HepG2 (cell line): Measurements from ENCODE around the gene VWA5B1. TPM values are rescaled to one million over a fixed set of nuclear protein-coding genes. Genes with fewer than 3 reads are reported as not detected.

Experiments used
- ATAC-seq: fragments of 200-7000 bp; cut with Tn5 transposase; 3 replicates; pipeline ENCODE4 v1.9.1; 2020; ENCODE audit warnings: mild to moderate bottlenecking, moderate library complexity
- BruUV-seq: library from RNA; stranded (reverse); fragments of 400-500 nt; replicated peaks from 2 replicates; lab custom pipeline; 2021; lab: Mats Ljungman, UMichigan
- CTCF ChIA-PET: fragments of 300-600 bp; formaldehyde crosslinking; extraction: SDS; loops from one replicate; lab custom pipeline; 2021; ENCODE audit warnings: low total read pairs, inconsistent platforms, low intra/inter-chr PET ratio; lab: Yijun Ruan, JAX
- POLR2A ChIA-PET: fragments of 350-600 bp; sonication (Branson Sonifier 250); formaldehyde crosslinking; loops from one replicate; lab custom pipeline; 2020; ENCODE audit warnings: antibody characterized with exemption, inconsistent platforms; lab: Yijun Ruan, JAX
- DNase-seq: peaks from one replicate; pipeline ENCODE4 v3.0.0-alpha.2; 2015; ENCODE audit warnings: low spot score
- FAIRE-seq: peaks from 3 replicates; lab custom pipeline; 2011; peaks lifted over from hg19 to GRCh38; lab: Jason Lieb, UNC
- H2AFZ ChIP-seq: one replicate; pipeline ENCODE4 v1.6.1; 2011; ENCODE audit warnings: low read length, inconsistent platforms
- H3K27ac ChIP-seq: fragments of 300-600 bp; 3 replicates; pipeline ENCODE4 v1.8.0; 2011; ENCODE audit warnings: mixed run types, mild to moderate bottlenecking, mixed read lengths, low read length, inconsistent platforms; ENCODE audit not compliant: insufficient read depth; ENCODE audit errors: extremely low read length
- H3K27me3 ChIP-seq, 2 experiments: fragments of 200-600 bp in 1 of 2; 2 replicates in 1 of 2; 3 replicates in 1 of 2; pipeline versions ENCODE4 v1.6.0 to v1.8.0; 2011; ENCODE audit warnings: low read length in 2 of 2, mild to moderate bottlenecking in 2 of 2, moderate library complexity in 2 of 2, inconsistent platforms in 1 of 2; ENCODE audit not compliant: insufficient read depth in 2 of 2, control insufficient read depth in 1 of 2
- H3K36me3 ChIP-seq, 2 experiments: fragments of 200-600 bp in 1 of 2; replicated peaks in 1 of 2; 2 replicates in 1 of 2; 3 replicates in 1 of 2; pipeline versions ENCODE4 v1.5.1 to v1.8.0; 2011; ENCODE audit warnings: low read length in 2 of 2, inconsistent platforms in 1 of 2; ENCODE audit not compliant: insufficient read depth in 2 of 2, control insufficient read depth in 1 of 2
- H3K4me1 ChIP-seq: 2 replicates; pipeline ENCODE4 v1.5.1; 2012; ENCODE audit warnings: low read length, inconsistent platforms; ENCODE audit not compliant: insufficient read depth
- H3K4me2 ChIP-seq: 2 replicates; pipeline ENCODE4 v1.6.0; 2011; ENCODE audit warnings: low read depth, low read length, inconsistent platforms
- H3K4me3 ChIP-seq, 3 experiments: fragments of 200-600 bp in 1 of 3; sonication (generic), shearing (Covaris generic) in 1 of 3; replicated peaks in 1 of 3; 2 replicates each; pipeline ENCODE4 v1.5.1; 2011 to 2016; ENCODE audit warnings: low read length in 3 of 3, inconsistent platforms in 2 of 3, low read depth in 2 of 3, mild to moderate bottlenecking in 2 of 3, control low read depth in 1 of 3, mixed read lengths in 1 of 3; ENCODE audit not compliant: insufficient read depth in 1 of 3
- H3K79me2 ChIP-seq: one replicate; pipeline ENCODE4 v1.6.1; 2011; ENCODE audit warnings: low read length, inconsistent platforms; ENCODE audit not compliant: insufficient read depth
- H3K9ac ChIP-seq: 2 replicates; pipeline ENCODE4 v1.6.0; 2011; ENCODE audit warnings: mild to moderate bottlenecking, low read depth, low read length, inconsistent platforms; ENCODE audit not compliant: insufficient read depth
- H3K9me3 ChIP-seq: 2 replicates; pipeline ENCODE4 v1.5.1; 2012; ENCODE audit warnings: mild to moderate bottlenecking, low read length
- H4K20me1 ChIP-seq: 2 replicates; pipeline ENCODE4 v1.6.0; 2011; ENCODE audit warnings: inconsistent platforms, mild to moderate bottlenecking, low read length, moderate library complexity; ENCODE audit not compliant: insufficient read depth
- CAMTA2 ChIP-seq: sonication (generic); formaldehyde crosslinking; IDR thresholded peaks from 2 replicates; pipeline ENCODE4 v1.4.0; 2020; ENCODE audit warnings: mild to moderate bottlenecking, missing genetic modification reagents, borderline replicate concordance
- ELF4 ChIP-seq: sonication (generic); formaldehyde crosslinking; IDR thresholded peaks from 2 replicates; pipeline ENCODE4 v1.5.0; 2020; ENCODE audit warnings: missing genetic modification reagents, mild to moderate bottlenecking, moderate library complexity, borderline replicate concordance
- IKZF1 ChIP-seq: fragments of 450-650 bp; IDR thresholded peaks from 2 replicates; pipeline ENCODE4 v1.7.1; 2016
- KLF12 ChIP-seq: sonication (generic); formaldehyde crosslinking; IDR thresholded peaks from 2 replicates; pipeline ENCODE4 v1.4.0; 2020; ENCODE audit warnings: missing genetic modification reagents, borderline replicate concordance
- MAF1 ChIP-seq: sonication (generic); formaldehyde crosslinking; IDR thresholded peaks from 2 replicates; pipeline ENCODE4 v1.5.0; 2020; ENCODE audit warnings: missing genetic modification reagents, borderline replicate concordance
- MED8 ChIP-seq: sonication (generic); formaldehyde crosslinking; IDR thresholded peaks from 2 replicates; pipeline ENCODE4 v1.8.1; 2023; ENCODE audit warnings: mild to moderate bottlenecking, missing genetic modification reagents; ENCODE audit not compliant: insufficient replicate concordance
- NFATC3 ChIP-seq: sonication (generic); formaldehyde crosslinking; IDR thresholded peaks from 2 replicates; pipeline ENCODE4 v1.5.1; 2020; ENCODE audit warnings: mild to moderate bottlenecking, missing genetic modification reagents
- RCOR2 ChIP-seq: IDR thresholded peaks from 2 replicates; pipeline ENCODE4 v1.6.1; 2016; ENCODE audit warnings: missing biosample characterization, missing genetic modification reagents
- RELA ChIP-seq: sonication (generic); formaldehyde crosslinking; IDR thresholded peaks from 2 replicates; pipeline ENCODE4 v1.4.0; 2020; ENCODE audit warnings: missing genetic modification reagents
- TBP ChIP-seq: sonication (generic); formaldehyde crosslinking; IDR thresholded peaks from 2 replicates; pipeline ENCODE4 v1.5.0; 2020; ENCODE audit warnings: missing genetic modification reagents
- ZKSCAN8 ChIP-seq: IDR thresholded peaks from 2 replicates; pipeline ENCODE4 v1.6.1; 2016; ENCODE audit warnings: borderline replicate concordance, missing genetic modification reagents, missing compliant biosample characterization
- ZNF343 ChIP-seq: sonication (generic); formaldehyde crosslinking; IDR thresholded peaks from 2 replicates; pipeline ENCODE4 v1.4.0; 2020; ENCODE audit warnings: mild to moderate bottlenecking, missing genetic modification reagents
- ZNF652 ChIP-seq: IDR thresholded peaks from 2 replicates; pipeline ENCODE4 v1.6.1; 2016; ENCODE audit warnings: low read depth, borderline replicate concordance
- ZNF792 ChIP-seq: IDR thresholded peaks from 2 replicates; pipeline ENCODE4 v1.6.1; 2016
- WGBS: methylation state at CpG from one replicate; pipeline ENCODE4 v1.1.6; 2017; ENCODE audit warnings: low lambda C conversion rate; 5-methylcytosine and 5-hydroxymethylcytosine counted together
- in situ Hi-C: cut with HindIII; loops from 2 replicates; pipeline ENCODE4 v1.10.0; 2017; ENCODE audit warnings: low pct_unique_long_range_greater_than_20kb; ENCODE audit not compliant: extremely low pct_ligation_motif_present
- intact Hi-C: fragments of 100-400 bp; cut with micrococcal nuclease; formaldehyde crosslinking; loops from one replicate; pipeline ENCODE4 v1.10.0; 2022; ENCODE audit not compliant: unreplicated experiment
- polyA plus RNA-seq, 8 experiments: library from polyadenylated mRNA; depleted of rRNA in 3 of 8; stranded (reverse) in 7 of 8; unstranded in 1 of 8; fragments of >200 nt; fragmentation: Illumina TruSeq in 4 of 8; extraction: Trizol in 4 of 8; gene quantifications; 2 replicates each; pipeline versions ENCODE4 v1.2.1 to v1.2.3, GENCODE V29; 2011 to 2016; ENCODE audit warnings: low read depth in 4 of 8, missing spikeins in 1 of 8, mixed read lengths in 1 of 8; ENCODE audit not compliant: insufficient read depth in 1 of 8
- total RNA-seq, 5 experiments: library from RNA; depleted of rRNA; stranded (reverse); fragments of >200 nt; fragmentation: Illumina TruSeq; extraction: Trizol; gene quantifications; 2 replicates each; pipeline ENCODE4 v1.2.3, GENCODE V29; 2016; ENCODE audit warnings: low read depth in 1 of 5
- TF ChIP-seq, protein P1 (sequence below): sonication (generic); formaldehyde crosslinking; IDR thresholded peaks from 2 replicates; pipeline ENCODE4 v1.4.0; 2020; ENCODE audit warnings: missing genetic modification reagents
- TF ChIP-seq, protein P2 (sequence below): sonication (generic); formaldehyde crosslinking; IDR thresholded peaks from 2 replicates; pipeline ENCODE4 v1.5.0; 2020; ENCODE audit warnings: mild to moderate bottlenecking, missing genetic modification reagents
- TF ChIP-seq, protein P3 (sequence below): sonication (generic); formaldehyde crosslinking; IDR thresholded peaks from 2 replicates; pipeline ENCODE4 v1.5.0; 2020; ENCODE audit warnings: missing genetic modification reagents, mild to moderate bottlenecking, borderline replicate concordance
- TF ChIP-seq, protein P4 (sequence below): sonication (generic); formaldehyde crosslinking; IDR thresholded peaks from 2 replicates; pipeline ENCODE4 v1.5.0; 2020; ENCODE audit warnings: mild to moderate bottlenecking, missing genetic modification reagents

VWA5B1 gene
- total and polyA plus RNA-seq, 2 of the 13 experiments (the other 11 are each of a cell fraction or from before 2014, with no cell fraction given) = not detected

DNA sequence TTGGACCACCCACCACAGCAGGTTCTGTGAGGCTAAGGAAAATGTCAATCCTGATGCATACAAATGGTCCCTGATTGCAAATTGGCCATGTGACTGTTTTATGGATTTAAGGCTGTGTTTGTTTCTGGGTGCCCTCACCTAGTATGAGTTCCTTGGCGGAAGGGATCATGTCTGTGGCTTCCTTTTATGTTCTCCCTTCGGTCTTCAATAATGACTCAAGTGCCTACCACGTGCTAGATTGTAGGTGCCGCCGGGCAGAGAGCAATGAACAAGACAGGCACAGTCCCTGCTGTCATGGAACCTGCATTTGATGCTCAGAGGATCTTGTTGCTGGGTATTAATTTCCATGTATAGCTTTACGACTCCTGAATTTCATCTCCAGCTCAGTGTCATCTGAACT, 9.8 kb upstream of the VWA5B1 start:
- Histone ChIP-seq H3K79me2 (no peaks in the 10 kb centered on the region), H3K4me2 (no peak overlapping the region), H3K27ac (no peak overlapping the region), H2AFZ (no peak overlapping the region), H3K9ac (no peak overlapping the region), H3K4me3 (no peak overlapping the region), H4K20me1 (no peaks in the 10 kb centered on the region), H3K4me1 (no peaks in the 10 kb centered on the region), H3K27me3 (peaks cover 2 to 23% of the 10 kb centered on the region in 2 experiments), H3K36me3 (no peaks in the 10 kb centered on the region), H3K9me3 (no peaks in the 10 kb centered on the region)
- CTCF ChIA-PET = no interaction called here
- FAIRE-seq (no peak), ATAC-seq (no peak), DNase-seq (no peak)
- in situ Hi-C loops = no loop called here
- intact Hi-C loops = no loop called here
- BruUV-seq = no TSS peak
- WGBS = 12% methylated on average over 6 of the region's 6 CpGs
- POLR2A ChIA-PET = no interaction called here
- TF ChIP-seq ELF4 = no peak
- TF ChIP-seq RCOR2 (CRISPR knock-in tag) = no peak
- TF ChIP-seq ZNF792 (CRISPR knock-in tag) = no peak
- no peak for TF ChIP-seq KLF12 (CRISPR knock-in tag)
- TF ChIP-seq, protein P1, sequence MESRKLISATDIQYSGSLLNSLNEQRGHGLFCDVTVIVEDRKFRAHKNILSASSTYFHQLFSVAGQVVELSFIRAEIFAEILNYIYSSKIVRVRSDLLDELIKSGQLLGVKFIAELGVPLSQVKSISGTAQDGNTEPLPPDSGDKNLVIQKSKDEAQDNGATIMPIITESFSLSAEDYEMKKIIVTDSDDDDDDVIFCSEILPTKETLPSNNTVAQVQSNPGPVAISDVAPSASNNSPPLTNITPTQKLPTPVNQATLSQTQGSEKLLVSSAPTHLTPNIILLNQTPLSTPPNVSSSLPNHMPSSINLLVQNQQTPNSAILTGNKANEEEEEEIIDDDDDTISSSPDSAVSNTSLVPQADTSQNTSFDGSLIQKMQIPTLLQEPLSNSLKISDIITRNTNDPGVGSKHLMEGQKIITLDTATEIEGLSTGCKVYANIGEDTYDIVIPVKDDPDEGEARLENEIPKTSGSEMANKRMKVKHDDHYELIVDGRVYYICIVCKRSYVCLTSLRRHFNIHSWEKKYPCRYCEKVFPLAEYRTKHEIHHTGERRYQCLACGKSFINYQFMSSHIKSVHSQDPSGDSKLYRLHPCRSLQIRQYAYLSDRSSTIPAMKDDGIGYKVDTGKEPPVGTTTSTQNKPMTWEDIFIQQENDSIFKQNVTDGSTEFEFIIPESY (CRISPR knock-in tag) = no peak
- no peak for TF ChIP-seq RELA (CRISPR knock-in tag)
- no peak for TF ChIP-seq CAMTA2 (CRISPR knock-in tag)
- no peak for TF ChIP-seq IKZF1
- TF ChIP-seq, protein P2, sequence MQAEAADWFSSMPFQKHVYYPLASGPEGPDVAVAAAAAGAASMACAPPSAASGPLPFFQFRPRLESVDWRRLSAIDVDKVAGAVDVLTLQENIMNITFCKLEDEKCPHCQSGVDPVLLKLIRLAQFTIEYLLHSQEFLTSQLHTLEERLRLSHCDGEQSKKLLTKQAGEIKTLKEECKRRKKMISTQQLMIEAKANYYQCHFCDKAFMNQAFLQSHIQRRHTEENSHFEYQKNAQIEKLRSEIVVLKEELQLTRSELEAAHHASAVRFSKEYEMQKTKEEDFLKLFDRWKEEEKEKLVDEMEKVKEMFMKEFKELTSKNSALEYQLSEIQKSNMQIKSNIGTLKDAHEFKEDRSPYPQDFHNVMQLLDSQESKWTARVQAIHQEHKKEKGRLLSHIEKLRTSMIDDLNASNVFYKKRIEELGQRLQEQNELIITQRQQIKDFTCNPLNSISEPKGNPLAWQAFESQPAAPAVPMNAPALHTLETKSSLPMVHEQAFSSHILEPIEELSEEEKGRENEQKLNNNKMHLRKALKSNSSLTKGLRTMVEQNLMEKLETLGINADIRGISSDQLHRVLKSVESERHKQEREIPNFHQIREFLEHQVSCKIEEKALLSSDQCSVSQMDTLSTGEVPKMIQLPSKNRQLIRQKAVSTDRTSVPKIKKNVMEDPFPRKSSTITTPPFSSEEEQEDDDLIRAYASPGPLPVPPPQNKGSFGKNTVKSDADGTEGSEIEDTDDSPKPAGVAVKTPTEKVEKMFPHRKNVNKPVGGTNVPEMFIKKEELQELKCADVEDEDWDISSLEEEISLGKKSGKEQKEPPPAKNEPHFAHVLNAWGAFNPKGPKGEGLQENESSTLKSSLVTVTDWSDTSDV = no peak
- TF ChIP-seq MED8 = no peak
- no peak for TF ChIP-seq ZNF343 (CRISPR knock-in tag)
- TF ChIP-seq MAF1 (CRISPR knock-in tag) = no peak
- TF ChIP-seq TBP (CRISPR knock-in tag) = no peak
- no peak for TF ChIP-seq NFATC3 (CRISPR knock-in tag)
- TF ChIP-seq, protein P3, sequence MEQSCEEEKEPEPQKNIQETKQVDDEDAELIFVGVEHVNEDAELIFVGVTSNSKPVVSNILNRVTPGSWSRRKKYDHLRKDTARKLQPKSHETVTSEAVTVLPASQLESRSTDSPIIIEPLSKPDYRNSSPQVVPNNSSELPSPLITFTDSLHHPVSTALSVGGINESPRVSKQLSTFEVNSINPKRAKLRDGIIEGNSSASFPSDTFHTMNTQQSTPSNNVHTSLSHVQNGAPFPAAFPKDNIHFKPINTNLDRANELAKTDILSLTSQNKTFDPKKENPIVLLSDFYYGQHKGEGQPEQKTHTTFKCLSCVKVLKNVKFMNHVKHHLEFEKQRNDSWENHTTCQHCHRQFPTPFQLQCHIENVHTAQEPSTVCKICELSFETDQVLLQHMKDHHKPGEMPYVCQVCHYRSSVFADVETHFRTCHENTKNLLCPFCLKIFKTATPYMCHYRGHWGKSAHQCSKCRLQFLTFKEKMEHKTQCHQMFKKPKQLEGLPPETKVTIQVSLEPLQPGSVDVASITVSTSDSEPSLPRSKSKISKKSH (CRISPR knock-in tag) = no peak
- TF ChIP-seq, protein P4, sequence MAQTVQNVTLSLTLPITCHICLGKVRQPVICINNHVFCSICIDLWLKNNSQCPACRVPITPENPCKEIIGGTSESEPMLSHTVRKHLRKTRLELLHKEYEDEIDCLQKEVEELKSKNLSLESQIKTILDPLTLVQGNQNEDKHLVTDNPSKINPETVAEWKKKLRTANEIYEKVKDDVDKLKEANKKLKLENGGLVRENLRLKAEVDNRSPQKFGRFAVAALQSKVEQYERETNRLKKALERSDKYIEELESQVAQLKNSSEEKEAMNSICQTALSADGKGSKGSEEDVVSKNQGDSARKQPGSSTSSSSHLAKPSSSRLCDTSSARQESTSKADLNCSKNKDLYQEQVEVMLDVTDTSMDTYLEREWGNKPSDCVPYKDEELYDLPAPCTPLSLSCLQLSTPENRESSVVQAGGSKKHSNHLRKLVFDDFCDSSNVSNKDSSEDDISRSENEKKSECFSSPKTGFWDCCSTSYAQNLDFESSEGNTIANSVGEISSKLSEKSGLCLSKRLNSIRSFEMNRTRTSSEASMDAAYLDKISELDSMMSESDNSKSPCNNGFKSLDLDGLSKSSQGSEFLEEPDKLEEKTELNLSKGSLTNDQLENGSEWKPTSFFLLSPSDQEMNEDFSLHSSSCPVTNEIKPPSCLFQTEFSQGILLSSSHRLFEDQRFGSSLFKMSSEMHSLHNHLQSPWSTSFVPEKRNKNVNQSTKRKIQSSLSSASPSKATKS (CRISPR knock-in tag) = no peak
- TF ChIP-seq ZKSCAN8 (CRISPR knock-in tag) = no peak
- TF ChIP-seq ZNF652 (CRISPR knock-in tag) = no peak
